HT1080 (cell line): Measurements from ENCODE around the gene JAK1. TPM values are rescaled to one million over a fixed set of nuclear protein-coding genes. Genes with fewer than 3 reads are reported as not detected.

Source experiments
- DNase-seq: peaks from one replicate; pipeline ENCODE4 v3.0.0-alpha.2; 2015; ENCODE audit warnings: low read depth
- total RNA-seq: library from RNA; depleted of rRNA; stranded (reverse); fragments of >200 nt; shearing (Covaris generic); gene quantifications from 2 replicates; pipeline ENCODE4 v1.2.3, GENCODE V29; 2014

The JAK1 gene
- total RNA-seq, 1 experiment from 2014 or later: 55.3 TPM

DNA sequence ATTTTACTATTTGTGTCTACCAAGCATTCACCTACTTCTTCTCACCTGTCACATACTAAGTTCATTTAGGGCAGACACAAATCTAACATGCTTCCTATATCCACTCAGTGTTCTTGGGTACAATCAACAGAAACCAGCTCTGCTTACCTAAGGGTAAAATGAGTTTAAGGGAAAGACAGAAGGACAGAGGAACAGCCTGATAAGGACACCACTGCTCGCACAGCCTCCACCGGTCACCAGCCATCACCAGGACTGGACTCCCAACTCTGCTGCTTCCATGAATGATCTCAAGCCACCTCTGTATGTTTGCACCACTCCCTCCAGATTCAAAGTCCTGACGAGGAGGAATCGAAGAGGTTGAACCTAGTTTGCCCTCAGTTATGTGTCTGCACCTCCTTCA lies 72.4 kb downstream of the JAK1 start:
- no peak for DNase-seq

- no peak for DNase-seq
Observed at GRCh38 chr1:64892576-64893573, 73.5 kb downstream of the JAK1 start.

GRCh38 chr1:64891448-64891825 lies 74.9 kb downstream of the JAK1 start:
- no peak for DNase-seq

GRCh38 chr1:64890699-64891447 lies 75.5 kb downstream of the JAK1 start:
- DNase-seq: no peak

- DNase-seq: no peak
Observed at GRCh38 chr1:64887689-64888217, 78.6 kb downstream of the JAK1 start.

GRCh38 chr1:64886877-64887276 lies 79.5 kb downstream of the JAK1 start:
- no peak for DNase-seq

DNA sequence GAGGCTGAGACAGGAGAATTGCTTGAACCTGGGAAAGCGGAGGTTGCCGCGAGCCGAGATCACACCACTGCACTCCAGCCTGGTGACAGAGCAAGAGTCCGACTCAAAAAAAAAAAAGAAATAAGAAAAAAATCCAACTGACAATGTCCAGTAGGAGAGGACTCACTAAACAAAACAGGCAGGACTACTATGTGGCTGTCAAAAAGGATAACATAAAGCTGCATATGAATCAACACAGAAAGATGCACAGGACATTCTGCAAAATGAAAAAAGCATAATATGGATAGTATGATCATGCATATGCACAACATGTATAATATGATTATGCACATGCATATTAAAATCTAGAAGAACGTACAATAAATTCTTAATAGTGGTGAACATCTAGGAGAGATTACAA lies 80.7 kb downstream of the JAK1 start:
- no peak for DNase-seq

DNA sequence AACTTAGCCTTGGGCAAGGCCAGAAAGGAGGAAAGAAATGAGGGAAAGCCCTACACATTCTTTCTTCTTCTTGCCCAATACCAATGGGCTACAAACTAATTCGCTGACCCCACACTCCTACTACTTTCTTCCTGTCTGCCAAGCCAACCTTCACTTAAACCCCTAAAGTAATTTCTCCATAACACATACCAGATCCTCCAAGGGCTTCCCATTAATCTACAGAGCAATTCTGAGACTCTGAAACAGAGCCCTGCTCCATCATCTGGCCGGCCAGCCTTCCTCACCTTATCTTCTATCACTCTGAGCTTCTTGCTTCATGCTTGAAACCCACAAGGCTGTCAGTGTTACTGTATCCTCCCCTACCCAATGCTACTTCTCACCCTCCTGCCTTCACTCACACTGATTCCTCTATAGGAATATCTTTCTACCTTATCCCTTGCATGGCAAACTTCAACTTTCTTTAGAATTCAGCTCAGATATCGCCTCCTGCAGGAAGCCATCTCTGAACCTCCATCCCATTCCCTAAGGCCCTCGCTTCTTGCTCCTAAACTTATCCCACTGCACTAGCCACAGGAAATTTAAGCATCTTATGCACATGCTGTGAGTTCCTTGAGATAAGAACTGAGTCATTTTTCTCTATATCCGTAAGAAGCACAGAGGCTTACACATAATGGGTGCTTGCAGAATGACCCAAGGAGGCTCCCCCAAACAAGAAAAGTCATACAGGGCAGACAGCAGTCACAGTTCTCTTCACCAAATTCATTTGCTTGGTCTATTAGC lies 81.9 kb downstream of the JAK1 start:
- no peak for DNase-seq

- DNase-seq: no peak
Observed at GRCh38 chr1:64882574-64883255, 83.6 kb downstream of the JAK1 start.

- DNase-seq: peak; percentile 48
Observed at GRCh38 chr1:64881281-64881680, 85.1 kb downstream of the JAK1 start.

DNA sequence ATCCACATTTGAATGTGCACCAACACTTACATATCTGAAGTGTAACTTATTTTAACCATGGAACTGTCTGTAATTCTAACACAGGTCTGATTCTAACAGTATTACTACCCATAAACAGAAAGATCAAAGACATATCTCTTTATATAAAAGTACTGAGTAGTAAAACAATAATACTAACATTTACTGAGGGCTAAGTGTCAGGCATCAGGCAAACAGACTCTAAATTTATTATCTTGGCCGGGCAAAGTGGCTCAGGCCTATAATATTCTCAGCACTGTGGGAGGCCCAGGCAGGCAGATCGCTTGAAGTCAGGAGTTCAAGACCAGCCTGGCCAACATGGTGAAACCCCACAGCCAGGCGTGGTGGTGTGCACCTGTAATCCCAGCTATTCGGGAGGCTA lies 85.9 kb downstream of the JAK1 start:
- no peak for DNase-seq

DNA sequence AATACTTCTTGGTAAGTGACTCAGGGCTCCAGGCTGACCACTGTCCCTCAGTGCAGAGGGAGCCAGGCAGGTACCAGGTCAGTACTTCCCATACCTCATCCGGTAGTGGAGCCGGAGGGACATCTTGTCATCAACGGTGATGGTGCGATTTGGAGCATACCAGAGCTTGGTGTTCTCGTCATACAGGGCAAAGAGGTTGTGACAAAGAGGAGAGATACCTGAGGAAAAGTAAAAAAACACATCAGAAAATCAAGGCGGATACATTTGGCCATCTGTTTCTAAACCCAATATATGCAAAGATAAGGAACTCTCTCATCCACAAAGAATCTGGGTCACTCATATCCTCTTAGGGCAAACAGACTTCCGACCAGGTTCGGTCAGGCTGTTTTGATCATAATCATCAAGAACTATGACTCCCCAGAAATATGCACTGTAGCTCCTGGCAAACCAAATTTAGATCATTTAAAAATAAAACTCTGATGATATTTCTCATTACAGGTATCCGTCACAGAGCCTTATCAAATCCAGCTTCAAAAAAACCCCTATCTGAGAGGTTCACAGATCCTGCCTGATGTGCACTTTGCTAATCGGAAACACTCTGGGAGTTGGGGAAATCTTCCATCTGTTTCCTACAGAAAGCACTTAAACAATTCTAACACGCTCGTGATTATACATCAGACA lies 87.3 kb downstream of the JAK1 start:
- DNase-seq: no peak

DNA sequence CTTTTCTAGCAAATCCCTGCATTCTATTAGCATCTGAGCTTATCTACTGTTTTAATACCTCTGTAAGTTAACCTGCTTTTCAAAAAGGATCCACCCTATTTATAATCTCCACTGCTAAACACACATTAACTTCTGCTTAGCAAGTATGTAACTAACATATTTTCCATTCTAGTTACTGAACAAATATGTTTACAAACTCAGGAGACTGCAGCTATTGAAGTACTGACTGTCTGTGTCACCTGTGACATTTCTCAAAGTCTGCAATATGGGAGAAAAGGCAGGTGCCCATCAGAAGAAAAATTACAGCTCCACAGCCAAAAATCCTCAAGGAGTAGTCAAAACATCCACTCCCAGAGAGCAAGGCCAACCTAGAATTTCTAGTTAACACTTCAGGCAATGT lies 88.3 kb downstream of the JAK1 start:
- DNase-seq: no peak

DNA sequence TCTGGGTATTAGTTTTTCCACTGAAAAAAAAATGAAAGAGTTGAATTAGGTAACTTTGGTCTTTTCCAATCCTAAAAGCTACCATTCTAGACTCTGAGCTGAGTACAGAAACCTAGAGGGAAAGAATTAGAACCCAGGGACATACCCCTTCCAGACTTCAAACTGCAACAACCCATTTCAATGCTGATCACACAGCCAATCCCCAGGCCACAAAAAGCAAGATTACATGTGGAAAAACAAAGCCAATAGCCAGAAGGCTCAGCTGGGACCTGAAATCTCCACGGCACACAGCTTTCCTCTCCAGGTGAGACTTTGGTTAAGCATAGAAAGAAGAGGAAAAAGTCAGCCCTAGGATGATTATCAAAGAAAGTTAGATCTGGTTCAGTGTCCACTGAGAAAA lies 88.8 kb downstream of the JAK1 start:
- no peak for DNase-seq

DNA sequence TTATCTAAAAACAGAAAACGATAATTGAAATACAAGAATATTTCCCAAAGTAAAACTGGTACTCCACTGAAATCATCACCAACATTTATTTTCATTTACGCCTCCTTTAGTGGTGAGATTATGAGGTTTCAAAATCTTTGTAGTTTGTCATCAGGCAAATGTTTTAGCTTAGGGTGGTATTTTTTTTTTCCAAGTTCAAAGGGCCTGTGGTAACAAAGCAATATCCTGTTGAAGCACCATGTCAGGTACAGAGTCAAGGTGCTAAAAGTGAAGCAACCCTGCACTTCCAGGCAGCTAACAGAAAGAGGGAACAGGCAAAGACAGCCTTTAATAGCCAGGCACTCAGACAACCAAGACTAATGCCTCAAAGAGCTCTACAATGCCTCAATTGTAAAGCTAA lies 89.2 kb downstream of the JAK1 start:
- no peak for DNase-seq

DNA sequence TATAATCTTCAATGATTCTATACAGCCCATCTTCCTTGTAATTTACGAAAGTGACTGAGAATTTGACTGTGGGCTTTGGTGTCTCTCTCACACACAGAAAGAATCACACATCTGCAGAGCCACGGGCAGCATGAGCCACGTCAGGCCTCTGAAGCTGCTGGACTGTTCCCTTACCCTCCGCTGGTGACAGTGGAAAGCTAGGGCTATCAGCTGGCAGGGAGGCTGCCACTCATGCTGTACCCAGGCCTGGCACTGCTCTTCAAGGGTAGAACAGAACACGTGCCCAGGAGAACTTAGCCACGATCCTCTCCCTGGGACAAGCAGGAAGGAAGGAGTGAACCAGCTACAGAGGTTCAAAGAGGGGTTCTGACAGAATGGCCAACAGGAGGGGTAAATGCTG lies 90.7 kb downstream of the JAK1 start:
- no peak for DNase-seq

- DNase-seq: no peak
Observed at GRCh38 chr1:64875101-64875500, 91.2 kb downstream of the JAK1 start.

DNA sequence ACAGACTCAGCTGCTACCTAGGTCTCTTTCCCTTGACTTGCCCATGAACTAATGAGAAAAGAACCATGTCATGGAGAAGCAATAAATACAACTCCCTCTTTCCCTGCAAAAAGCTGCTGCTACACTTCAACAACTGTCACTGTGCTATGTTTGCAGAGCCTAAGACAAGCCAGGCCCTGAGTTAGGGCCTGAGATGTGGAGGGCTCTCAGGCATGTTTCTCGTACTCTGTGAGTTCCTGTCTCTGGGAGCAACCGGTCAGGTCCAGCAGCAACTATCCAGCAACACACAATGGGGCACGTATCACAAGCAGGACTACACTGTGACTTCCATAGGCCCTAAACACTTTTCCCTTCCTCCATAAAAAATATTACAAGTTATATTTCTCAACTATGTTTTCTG lies 91.7 kb downstream of the JAK1 start:
- no peak for DNase-seq

DNA sequence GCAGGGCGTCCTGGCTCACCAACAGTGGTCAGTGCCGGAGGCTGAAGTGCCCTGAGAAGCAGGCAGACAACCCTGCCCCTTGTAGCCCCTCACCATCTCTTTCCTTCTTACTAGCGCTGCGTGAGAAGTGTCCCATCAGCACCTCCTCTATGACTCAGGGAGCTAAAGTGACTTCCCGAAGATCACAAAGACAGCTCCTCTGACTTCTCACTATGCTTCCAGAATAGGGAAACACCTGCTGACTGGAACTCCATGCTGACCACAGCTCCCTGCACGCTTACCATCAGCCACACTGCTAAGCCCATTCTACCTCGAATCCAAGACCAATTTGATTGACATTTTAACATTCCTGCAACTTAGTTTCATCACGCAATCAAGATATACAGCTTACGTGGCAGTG lies 92.8 kb downstream of the JAK1 start:
- no peak for DNase-seq

GRCh38 chr1:64872067-64872466 lies 94.3 kb downstream of the JAK1 start:
- DNase-seq: no peak
